ENCODE data around the gene ADH4. TPM values are rescaled to one million over a fixed set of nuclear protein-coding genes. Genes with fewer than 3 reads are reported as not detected.
"Not testable (repeated sequence)": the region's sequence is repeated elsewhere in the genome, so short reads cannot be mapped to it uniquely, and the experiment has no call there.

ADH4 gene
- total RNA-seq, 2 donors from 2014 or later = 0.82 to 1.5 TPM

DNA sequence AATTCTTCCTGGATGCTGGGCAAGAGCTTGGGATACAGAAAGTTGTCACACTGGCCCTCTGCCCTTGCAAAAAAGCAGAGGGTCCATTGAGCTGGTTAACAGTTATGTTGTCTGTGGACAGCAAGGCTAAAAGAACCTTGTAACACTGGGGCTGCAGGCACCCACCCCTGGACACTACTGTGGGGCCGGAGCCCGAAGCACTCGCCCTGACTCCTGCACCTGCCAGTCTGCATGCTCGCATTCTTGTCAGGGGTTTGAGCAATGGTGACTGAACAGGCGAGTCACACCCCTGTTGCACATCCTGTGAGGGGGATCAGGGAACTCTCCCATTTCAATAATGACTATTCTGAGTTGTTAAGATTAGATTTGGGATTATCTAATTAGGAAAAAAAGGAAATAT is 23.6 kb downstream of the ADH4 start:
- no peak overlapping the region for H3K9ac ChIP-seq (ENCODE audit: low read depth in 2 of 2, low read length in 2 of 2)
- intact Hi-C loops (cut with DNase I) = no loop called here

DNA sequence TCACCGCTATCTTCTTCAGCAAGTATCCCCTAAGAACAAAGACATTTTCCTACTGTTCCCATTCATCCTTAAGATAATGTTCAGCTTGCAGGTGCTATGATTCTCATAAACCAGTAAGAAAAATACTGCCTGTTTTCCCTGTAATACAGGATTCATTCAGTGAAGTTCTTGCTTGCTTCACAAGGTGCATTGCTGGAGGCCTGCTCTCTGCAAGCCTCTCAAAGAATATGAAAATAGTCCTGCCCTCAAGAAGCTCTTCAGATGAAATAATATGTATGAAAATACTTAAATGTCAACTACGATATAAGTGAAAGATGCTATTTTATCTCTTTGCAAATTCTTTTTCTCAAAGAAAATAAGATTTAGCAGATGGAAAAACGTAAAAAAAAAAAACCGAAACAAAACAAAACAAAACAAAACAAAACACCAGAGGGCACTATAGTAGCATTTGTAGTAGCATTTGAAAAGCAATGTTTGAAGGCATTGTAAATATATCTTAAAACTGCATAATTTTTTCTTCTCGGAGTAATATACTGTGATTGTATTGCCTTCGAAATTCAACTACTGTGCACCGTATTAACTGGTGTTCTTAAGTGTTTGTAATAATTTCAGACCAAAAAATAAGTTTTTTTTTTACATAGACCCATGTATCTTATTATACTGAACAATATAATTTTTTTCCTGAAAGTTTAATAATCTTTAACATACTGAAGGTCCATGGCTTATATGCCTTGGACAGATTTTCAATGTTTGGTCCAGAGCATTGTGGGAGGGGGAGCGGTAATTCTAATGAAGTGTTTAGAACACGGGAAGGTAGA is 26.0 kb downstream of the ADH4 start:
- no peaks in the 10 kb centered on the region for H3K4me1 ChIP-seq
- H3K27ac ChIP-seq = no peak overlapping the region
- no peak overlapping the region for H3K9ac ChIP-seq (ENCODE audit: low read depth in 2 of 2, low read length in 2 of 2)
- H3K9me3 ChIP-seq = no peaks in the 10 kb centered on the region
- no peak overlapping the region for H3K4me3 ChIP-seq
- H3K27me3 ChIP-seq = no peaks in the 10 kb centered on the region
- H3K36me3 ChIP-seq = no peaks in the 10 kb centered on the region
- no peak for DNase-seq
- TF ChIP-seq, protein P1, sequence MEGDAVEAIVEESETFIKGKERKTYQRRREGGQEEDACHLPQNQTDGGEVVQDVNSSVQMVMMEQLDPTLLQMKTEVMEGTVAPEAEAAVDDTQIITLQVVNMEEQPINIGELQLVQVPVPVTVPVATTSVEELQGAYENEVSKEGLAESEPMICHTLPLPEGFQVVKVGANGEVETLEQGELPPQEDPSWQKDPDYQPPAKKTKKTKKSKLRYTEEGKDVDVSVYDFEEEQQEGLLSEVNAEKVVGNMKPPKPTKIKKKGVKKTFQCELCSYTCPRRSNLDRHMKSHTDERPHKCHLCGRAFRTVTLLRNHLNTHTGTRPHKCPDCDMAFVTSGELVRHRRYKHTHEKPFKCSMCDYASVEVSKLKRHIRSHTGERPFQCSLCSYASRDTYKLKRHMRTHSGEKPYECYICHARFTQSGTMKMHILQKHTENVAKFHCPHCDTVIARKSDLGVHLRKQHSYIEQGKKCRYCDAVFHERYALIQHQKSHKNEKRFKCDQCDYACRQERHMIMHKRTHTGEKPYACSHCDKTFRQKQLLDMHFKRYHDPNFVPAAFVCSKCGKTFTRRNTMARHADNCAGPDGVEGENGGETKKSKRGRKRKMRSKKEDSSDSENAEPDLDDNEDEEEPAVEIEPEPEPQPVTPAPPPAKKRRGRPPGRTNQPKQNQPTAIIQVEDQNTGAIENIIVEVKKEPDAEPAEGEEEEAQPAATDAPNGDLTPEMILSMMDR (IDR thresholded peaks at IDR 0.05) = no peak
- intact Hi-C loops (cut with DNase I) = loop anchor here (2.0 to 5.0 kb wide), 2 partner anchors 289 to 345 kb away; no protein-coding TSS in a partner anchor

More for the DNA sequence above, 23.6 kb downstream of the ADH4 start:
- no peak for DNase-seq
- no peaks in the 10 kb centered on the region for H3K9me3 ChIP-seq
- no peak overlapping the region for H3K4me3 ChIP-seq
- no peak overlapping the region for H3K27ac ChIP-seq
- TF ChIP-seq, protein P1 (IDR thresholded peaks at IDR 0.05) = no peak
- H3K36me3 ChIP-seq = no peaks in the 10 kb centered on the region
- no peaks in the 10 kb centered on the region for H3K27me3 ChIP-seq
- H3K4me1 ChIP-seq = no peaks in the 10 kb centered on the region

DNA sequence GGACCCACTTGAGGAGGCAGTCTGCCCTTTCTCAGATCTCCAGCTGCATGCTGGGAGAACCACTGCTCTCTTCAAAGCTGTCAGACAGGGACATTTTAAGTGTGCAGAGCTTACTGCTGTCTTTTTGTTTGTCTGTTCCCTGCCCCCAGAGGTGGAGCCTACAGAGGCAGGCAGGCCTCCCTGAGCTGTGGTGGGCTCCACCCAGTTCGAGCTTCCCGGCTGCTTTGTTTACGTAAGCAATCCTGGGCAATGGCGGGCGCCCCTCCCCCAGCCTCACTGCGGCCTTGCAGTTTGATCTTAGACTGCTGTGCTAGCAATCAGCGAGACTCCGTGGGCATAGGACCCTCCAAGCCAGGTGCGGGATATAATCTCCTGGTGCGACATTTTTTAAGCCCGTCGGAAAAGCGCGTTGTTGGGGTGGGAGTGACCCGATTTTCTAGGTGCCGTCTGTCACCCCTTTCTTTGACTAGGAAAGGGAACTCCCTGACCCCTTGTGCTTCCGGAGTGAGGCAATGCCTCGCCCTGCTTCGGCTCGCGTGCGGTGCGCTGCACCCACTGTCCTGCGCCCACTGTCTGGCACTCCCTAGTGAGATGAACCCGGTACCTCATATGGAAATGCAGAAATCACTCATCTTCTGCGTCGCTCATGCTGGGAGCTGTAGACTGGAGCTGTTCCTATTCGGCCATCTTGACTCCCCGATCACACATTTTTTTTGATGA is 26.8 kb downstream of the ADH4 start:
- H3K9me3 ChIP-seq; H3K4me1 ChIP-seq; H3K9ac ChIP-seq (ENCODE audit: low read depth in 2 of 2, low read length in 2 of 2); DNase-seq; H3K36me3 ChIP-seq; H3K27me3 ChIP-seq; H3K4me3 ChIP-seq; H3K27ac ChIP-seq: not testable (repeated sequence)
- intact Hi-C loops (cut with DNase I) = loop anchor here (5.0 kb wide), 1 partner anchor 290 kb away; no protein-coding TSS in a partner anchor

DNA sequence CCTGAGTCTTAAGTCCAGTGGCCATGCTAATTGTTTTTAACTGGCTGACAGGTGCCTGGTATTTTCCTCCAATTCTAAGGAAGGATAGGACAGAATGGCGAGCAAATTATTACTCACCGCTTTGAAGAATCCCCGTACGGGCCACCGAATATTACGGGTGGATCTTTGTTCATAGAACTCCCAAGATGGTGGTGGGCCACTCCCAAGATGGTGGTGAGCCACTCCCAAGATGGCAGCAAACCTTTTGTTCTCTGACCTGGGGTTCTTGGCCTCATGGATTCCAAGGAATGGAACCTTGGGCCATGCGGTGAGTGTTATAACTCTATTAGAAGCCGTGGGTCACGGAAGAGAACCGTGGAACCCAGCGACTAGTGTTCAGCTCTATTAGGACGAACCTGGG is 34.8 kb downstream of the ADH4 start:
- intact Hi-C loops (cut with DNase I); H3K4me3 ChIP-seq; H3K9ac ChIP-seq (ENCODE audit: low read depth in 2 of 2, low read length in 2 of 2); H3K27ac ChIP-seq; H3K27me3 ChIP-seq; H3K36me3 ChIP-seq; H3K4me1 ChIP-seq; H3K9me3 ChIP-seq; DNase-seq: not testable (repeated sequence)

DNA sequence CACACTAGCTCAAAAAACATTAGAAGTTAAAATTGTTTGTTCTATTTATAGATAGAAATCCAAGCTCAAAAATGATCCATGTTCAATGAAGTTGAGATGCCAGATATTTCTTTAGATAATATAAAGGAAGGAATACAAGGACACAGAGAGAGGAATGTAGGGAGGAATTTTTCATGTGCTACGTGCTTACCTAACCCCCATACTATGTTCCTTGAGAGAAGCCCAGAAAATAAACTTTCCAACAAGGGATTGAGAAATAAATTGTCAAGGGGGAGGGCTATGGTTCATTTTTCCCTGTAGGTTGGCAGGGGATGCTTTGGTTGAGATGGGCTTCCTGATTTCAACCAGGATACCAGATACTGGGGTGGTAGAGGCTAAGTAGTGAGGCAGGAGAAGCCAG is 39.9 kb downstream of the ADH4 start:
- Histone ChIP-seq H3K4me3 (no peak overlapping the region), H3K36me3 (no peaks in the 10 kb centered on the region), H3K27me3 (no peaks in the 10 kb centered on the region), H3K27ac (no peak overlapping the region), H3K9ac (ENCODE audit: low read depth in 2 of 2, low read length in 2 of 2) (no peak overlapping the region), H3K9me3 (no peaks in the 10 kb centered on the region), H3K4me1 (no peaks in the 10 kb centered on the region)
- no peak for DNase-seq
- TF ChIP-seq, protein P1 (IDR thresholded peaks at IDR 0.05) = no peak
- intact Hi-C loops (cut with DNase I) = no loop called here

DNA sequence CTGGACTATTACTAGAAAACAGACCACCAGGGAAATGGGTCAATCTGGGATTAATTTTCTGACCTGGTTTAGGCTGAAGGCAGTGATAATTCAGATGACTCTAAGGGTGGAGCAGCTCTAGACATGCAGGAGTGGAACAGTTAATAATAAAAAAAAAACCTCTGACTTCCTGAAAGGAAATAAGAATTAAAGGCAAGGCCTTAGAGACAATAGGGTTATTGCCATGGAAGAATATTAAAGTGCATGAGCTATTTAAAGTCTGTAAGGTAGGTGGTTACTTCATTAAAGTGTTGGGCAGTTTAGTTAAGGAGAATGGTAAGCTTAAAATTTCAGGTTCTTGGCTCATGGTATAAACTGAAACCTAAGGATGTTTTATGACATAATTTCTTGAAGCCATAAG is 40.9 kb downstream of the ADH4 start:
- intact Hi-C loops (cut with DNase I) = no loop called here
- Histone ChIP-seq H3K4me1 (no peaks in the 10 kb centered on the region), H3K9me3 (no peaks in the 10 kb centered on the region), H3K36me3 (no peaks in the 10 kb centered on the region), H3K9ac (ENCODE audit: low read depth in 2 of 2, low read length in 2 of 2) (no peak overlapping the region), H3K27me3 (no peaks in the 10 kb centered on the region), H3K27ac (no peak overlapping the region), H3K4me3 (no peak overlapping the region)
- no peak for DNase-seq
- TF ChIP-seq, protein P1 (IDR thresholded peaks at IDR 0.05) = no peak
